HepG2 (cell line): ENCODE results near the gene TACC2. TPM values are rescaled to one million over a fixed set of nuclear protein-coding genes. Genes with fewer than 3 reads are reported as not detected.

Experiments
- CTCF ChIP-seq: sonication (generic); formaldehyde crosslinking; IDR thresholded peaks from 2 replicates; pipeline ENCODE4 v1.5.0; 2020; ENCODE audit warnings: mild to moderate bottlenecking, missing genetic modification reagents, moderate library complexity
- GATAD2A ChIP-seq: IDR thresholded peaks from 2 replicates; pipeline ENCODE4 v1.6.1; 2016
- HNF4G ChIP-seq, 2 experiments: sonication (generic) in 1 of 2; formaldehyde crosslinking in 1 of 2; IDR thresholded peaks; 2 replicates each; pipeline versions ENCODE4 v1.4.0 to v1.6.1; 2011 to 2020; ENCODE audit warnings: borderline replicate concordance in 2 of 2, low read depth in 2 of 2, mild to moderate bottlenecking in 2 of 2, low read length in 1 of 2, missing genetic modification reagents in 1 of 2, moderate library complexity in 1 of 2
- KLF9 ChIP-seq: IDR thresholded peaks from 2 replicates; pipeline ENCODE4 v1.6.1; 2016; ENCODE audit warnings: low read depth
- POGZ ChIP-seq: sonication (generic); formaldehyde crosslinking; IDR thresholded peaks from 2 replicates; pipeline ENCODE4 v1.4.0; 2020; ENCODE audit warnings: mild to moderate bottlenecking, missing genetic modification reagents
- RAD21 ChIP-seq: fragments of 450-650 bp; formaldehyde crosslinking; IDR thresholded peaks from 2 replicates; pipeline ENCODE4 v1.5.0; 2020; ENCODE audit warnings: mild to moderate bottlenecking
- SMC3 ChIP-seq: IDR thresholded peaks from 2 replicates; pipeline ENCODE4 v1.6.1; 2011; ENCODE audit warnings: low read length, improper control_type of control experiment
- TFAP4 ChIP-seq: sonication (generic); IDR thresholded peaks from 2 replicates; pipeline ENCODE4 v1.6.1; 2016; ENCODE audit warnings: low read depth, borderline replicate concordance
- ZBED4 ChIP-seq: sonication (generic); formaldehyde crosslinking; IDR thresholded peaks from 2 replicates; pipeline ENCODE4 v1.4.0; 2020; ENCODE audit warnings: missing genetic modification reagents, borderline replicate concordance
- ZFX ChIP-seq: sonication (generic); formaldehyde crosslinking; IDR thresholded peaks from 2 replicates; pipeline ENCODE4 v1.4.0; 2020; ENCODE audit warnings: mild to moderate bottlenecking, low read depth, missing genetic modification reagents, moderate library complexity
- ZFY ChIP-seq: sonication (generic); formaldehyde crosslinking; IDR thresholded peaks from 2 replicates; pipeline ENCODE4 v1.4.0; 2020; ENCODE audit warnings: missing genetic modification reagents
- ZNF256 ChIP-seq: sonication (generic); formaldehyde crosslinking; conservative IDR thresholded peaks from 2 replicates; pipeline ENCODE4 v1.4.0; 2020; ENCODE audit warnings: missing genetic modification reagents
- ZNF3 ChIP-seq: IDR thresholded peaks from 2 replicates; pipeline ENCODE4 v1.7.0; 2017; ENCODE audit warnings: inconsistent platforms
- ZNF589 ChIP-seq: sonication (generic); formaldehyde crosslinking; conservative IDR thresholded peaks from 2 replicates; pipeline ENCODE4 v1.8.0; 2022; ENCODE audit warnings: mild to moderate bottlenecking, moderate library complexity, missing genetic modification reagents
- polyA plus RNA-seq, 8 experiments: library from polyadenylated mRNA; depleted of rRNA in 3 of 8; stranded (reverse) in 7 of 8; unstranded in 1 of 8; fragments of >200 nt; fragmentation: Illumina TruSeq in 4 of 8; extraction: Trizol in 4 of 8; gene quantifications; 2 replicates each; pipeline versions ENCODE4 v1.2.1 to v1.2.3, GENCODE V29; 2011 to 2016; ENCODE audit warnings: low read depth in 4 of 8, missing spikeins in 1 of 8, mixed read lengths in 1 of 8; ENCODE audit not compliant: insufficient read depth in 1 of 8
- total RNA-seq, 5 experiments: library from RNA; depleted of rRNA; stranded (reverse); fragments of >200 nt; fragmentation: Illumina TruSeq; extraction: Trizol; gene quantifications; 2 replicates each; pipeline ENCODE4 v1.2.3, GENCODE V29; 2016; ENCODE audit warnings: low read depth in 1 of 5
- TF ChIP-seq, protein P1 (sequence below): IDR thresholded peaks from 2 replicates; pipeline ENCODE4 v1.4.0; 2020; ENCODE audit warnings: mild to moderate bottlenecking, missing genetic modification reagents
- TF ChIP-seq, protein P2 (sequence below): sonication (generic); formaldehyde crosslinking; IDR thresholded peaks from 2 replicates; pipeline ENCODE4 v1.4.0; 2020; ENCODE audit warnings: missing genetic modification reagents

Gene TACC2
- total and polyA plus RNA-seq, 2 of the 13 experiments (the other 11 are each of a cell fraction or from before 2014, with no cell fraction given): 11.8 to 16.0 TPM

- peak; percentile 97 for TF ChIP-seq RAD21
- peak; percentile 99 for TF ChIP-seq SMC3
- 0 out of 2 replicates have a peak, but pooled peaks have one; percentile 47 for TF ChIP-seq ZNF256 (CRISPR knock-in tag)
- TF ChIP-seq ZFX (CRISPR knock-in tag): peak; percentile 37; the same call in 1 of the 2 replicates
- 0 out of 2 replicates have a peak, but pooled peaks have one; percentile 36 for TF ChIP-seq ZBED4 (CRISPR knock-in tag)
- no peak for TF ChIP-seq HNF4G (IDR thresholded peaks at IDR 0.05; ENCODE audit: borderline replicate concordance, low read depth, low read length)
- 0 out of 2 replicates have a peak, but pooled peaks have one; percentile 26 for TF ChIP-seq HNF4G (CRISPR knock-in tag; IDR thresholded peaks at IDR 0.05; ENCODE audit: borderline replicate concordance, low read depth)
- TF ChIP-seq TFAP4: peak; percentile 13; the same call in 1 of the 2 replicates
- peak; percentile 16; the same call in 1 of the 2 replicates for TF ChIP-seq ZFY (CRISPR knock-in tag)
- TF ChIP-seq, protein P1, sequence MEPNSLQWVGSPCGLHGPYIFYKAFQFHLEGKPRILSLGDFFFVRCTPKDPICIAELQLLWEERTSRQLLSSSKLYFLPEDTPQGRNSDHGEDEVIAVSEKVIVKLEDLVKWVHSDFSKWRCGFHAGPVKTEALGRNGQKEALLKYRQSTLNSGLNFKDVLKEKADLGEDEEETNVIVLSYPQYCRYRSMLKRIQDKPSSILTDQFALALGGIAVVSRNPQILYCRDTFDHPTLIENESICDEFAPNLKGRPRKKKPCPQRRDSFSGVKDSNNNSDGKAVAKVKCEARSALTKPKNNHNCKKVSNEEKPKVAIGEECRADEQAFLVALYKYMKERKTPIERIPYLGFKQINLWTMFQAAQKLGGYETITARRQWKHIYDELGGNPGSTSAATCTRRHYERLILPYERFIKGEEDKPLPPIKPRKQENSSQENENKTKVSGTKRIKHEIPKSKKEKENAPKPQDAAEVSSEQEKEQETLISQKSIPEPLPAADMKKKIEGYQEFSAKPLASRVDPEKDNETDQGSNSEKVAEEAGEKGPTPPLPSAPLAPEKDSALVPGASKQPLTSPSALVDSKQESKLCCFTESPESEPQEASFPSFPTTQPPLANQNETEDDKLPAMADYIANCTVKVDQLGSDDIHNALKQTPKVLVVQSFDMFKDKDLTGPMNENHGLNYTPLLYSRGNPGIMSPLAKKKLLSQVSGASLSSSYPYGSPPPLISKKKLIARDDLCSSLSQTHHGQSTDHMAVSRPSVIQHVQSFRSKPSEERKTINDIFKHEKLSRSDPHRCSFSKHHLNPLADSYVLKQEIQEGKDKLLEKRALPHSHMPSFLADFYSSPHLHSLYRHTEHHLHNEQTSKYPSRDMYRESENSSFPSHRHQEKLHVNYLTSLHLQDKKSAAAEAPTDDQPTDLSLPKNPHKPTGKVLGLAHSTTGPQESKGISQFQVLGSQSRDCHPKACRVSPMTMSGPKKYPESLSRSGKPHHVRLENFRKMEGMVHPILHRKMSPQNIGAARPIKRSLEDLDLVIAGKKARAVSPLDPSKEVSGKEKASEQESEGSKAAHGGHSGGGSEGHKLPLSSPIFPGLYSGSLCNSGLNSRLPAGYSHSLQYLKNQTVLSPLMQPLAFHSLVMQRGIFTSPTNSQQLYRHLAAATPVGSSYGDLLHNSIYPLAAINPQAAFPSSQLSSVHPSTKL: peak; percentile 21; the same call in 1 of the 2 replicates
- TF ChIP-seq, protein P2, sequence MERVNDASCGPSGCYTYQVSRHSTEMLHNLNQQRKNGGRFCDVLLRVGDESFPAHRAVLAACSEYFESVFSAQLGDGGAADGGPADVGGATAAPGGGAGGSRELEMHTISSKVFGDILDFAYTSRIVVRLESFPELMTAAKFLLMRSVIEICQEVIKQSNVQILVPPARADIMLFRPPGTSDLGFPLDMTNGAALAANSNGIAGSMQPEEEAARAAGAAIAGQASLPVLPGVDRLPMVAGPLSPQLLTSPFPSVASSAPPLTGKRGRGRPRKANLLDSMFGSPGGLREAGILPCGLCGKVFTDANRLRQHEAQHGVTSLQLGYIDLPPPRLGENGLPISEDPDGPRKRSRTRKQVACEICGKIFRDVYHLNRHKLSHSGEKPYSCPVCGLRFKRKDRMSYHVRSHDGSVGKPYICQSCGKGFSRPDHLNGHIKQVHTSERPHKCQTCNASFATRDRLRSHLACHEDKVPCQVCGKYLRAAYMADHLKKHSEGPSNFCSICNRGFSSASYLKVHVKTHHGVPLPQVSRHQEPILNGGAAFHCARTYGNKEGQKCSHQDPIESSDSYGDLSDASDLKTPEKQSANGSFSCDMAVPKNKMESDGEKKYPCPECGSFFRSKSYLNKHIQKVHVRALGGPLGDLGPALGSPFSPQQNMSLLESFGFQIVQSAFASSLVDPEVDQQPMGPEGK (CRISPR knock-in tag): peak; percentile 83
- TF ChIP-seq CTCF (CRISPR knock-in tag): peak; percentile 96
- no peak for TF ChIP-seq KLF9 (CRISPR knock-in tag)
- TF ChIP-seq ZNF589 (CRISPR knock-in tag): no peak
- TF ChIP-seq ZNF3 (CRISPR knock-in tag): 0 out of 2 replicates have a peak, but pooled peaks have one; percentile 54
- TF ChIP-seq POGZ (CRISPR knock-in tag): 0 out of 2 replicates have a peak, but pooled peaks have one; percentile 56
- TF ChIP-seq GATAD2A (CRISPR knock-in tag): 0 out of 2 replicates have a peak, but pooled peaks have one; percentile 35
Measured at GRCh38 chr10:122298598-122299301, 309.8 kb downstream of the TACC2 start (continued).
